ENCODE results near the gene NPVF. TPM values are rescaled to one million over a fixed set of nuclear protein-coding genes. Genes with fewer than 3 reads are reported as not detected.

The NPVF gene
- total RNA-seq, 6 donors from 2014 or later: not detected

- H3K36me3 ChIP-seq: no peaks in the 10 kb centered on the region
- no peak for ATAC-seq (ENCODE audit: low FRiP score in 2 of 2)
- H3K4me1 ChIP-seq: no peaks in the 10 kb centered on the region
- H3K9me3 ChIP-seq: no peaks in the 10 kb centered on the region
- H3K4me3 ChIP-seq: no peak overlapping the region
- no peak for DNase-seq
- H3K27me3 ChIP-seq: no peaks in the 10 kb centered on the region
- H3K27ac ChIP-seq: no peak overlapping the region
- no peak for TF ChIP-seq POLR2A (IDR thresholded peaks at IDR 0.05)
- TF ChIP-seq EP300 (IDR thresholded peaks at IDR 0.05): no peak
- TF ChIP-seq POLR2AphosphoS5 (IDR thresholded peaks at IDR 0.05): no peak
- no peak for TF ChIP-seq CTCF (IDR thresholded peaks at IDR 0.05)
- WGBS, 2 donors: 85 to 88% methylated on average over 5 of the region's 5 CpGs
Measured at GRCh38 chr7:25222666-25223065, 5.6 kb downstream of the NPVF start.

GRCh38 chr7:25221009-25221408 is 7.3 kb downstream of the NPVF start:
- ATAC-seq (ENCODE audit: low FRiP score in 2 of 2) (no peak), DNase-seq (no peak)
- no peaks in the 10 kb centered on the region for H3K4me1 ChIP-seq
- WGBS, 2 donors: 96 to 99% methylated on average over 2 of the region's 2 CpGs
- no peak overlapping the region for H3K27ac ChIP-seq
- H3K27me3 ChIP-seq: no peaks in the 10 kb centered on the region
- H3K4me3 ChIP-seq: no peak overlapping the region
- H3K36me3 ChIP-seq: no peaks in the 10 kb centered on the region
- TF ChIP-seq CTCF (IDR thresholded peaks at IDR 0.05): no peak
- TF ChIP-seq POLR2A (IDR thresholded peaks at IDR 0.05): no peak
- TF ChIP-seq EP300 (IDR thresholded peaks at IDR 0.05): no peak
- TF ChIP-seq POLR2AphosphoS5 (IDR thresholded peaks at IDR 0.05): no peak
- H3K9me3 ChIP-seq: no peaks in the 10 kb centered on the region

GRCh38 chr7:25218191-25218590 is 10.1 kb downstream of the NPVF start:
- ATAC-seq (ENCODE audit: low FRiP score in 2 of 2): no peak
- Histone ChIP-seq H3K4me3 (no peak overlapping the region), H3K27ac (no peak overlapping the region), H3K27me3 (no peaks in the 10 kb centered on the region), H3K36me3 (no peaks in the 10 kb centered on the region), H3K9me3 (no peaks in the 10 kb centered on the region), H3K4me1 (no peaks in the 10 kb centered on the region)
- TF ChIP-seq EP300 (IDR thresholded peaks at IDR 0.05) (no peak), CTCF (IDR thresholded peaks at IDR 0.05) (no peak), POLR2AphosphoS5 (IDR thresholded peaks at IDR 0.05) (no peak), POLR2A (IDR thresholded peaks at IDR 0.05) (no peak)
- 79 to 82% methylated on average over 3 of the region's 3 CpGs for WGBS, 2 donors
- DNase-seq: no peak

GRCh38 chr7:25216837-25217236 is 11.4 kb downstream of the NPVF start:
- Histone ChIP-seq H3K27ac (no peak overlapping the region), H3K4me3 (no peak overlapping the region), H3K27me3 (no peaks in the 10 kb centered on the region), H3K9me3 (no peaks in the 10 kb centered on the region), H3K36me3 (no peaks in the 10 kb centered on the region), H3K4me1 (no peaks in the 10 kb centered on the region)
- DNase-seq: no peak
- TF ChIP-seq POLR2AphosphoS5 (IDR thresholded peaks at IDR 0.05) (no peak), CTCF (IDR thresholded peaks at IDR 0.05) (peak in 5 of 6 experiments; percentile 50 to 80 (median 57))
- peak in 1 of 2 donors; percentile 46 for ATAC-seq (ENCODE audit: low FRiP score in 2 of 2)
- WGBS, 2 donors: 3 to 4% methylated on average over 2 of the region's 2 CpGs

- ATAC-seq (ENCODE audit: low FRiP score in 2 of 2) (no peak), DNase-seq (no peak)
- H3K27ac ChIP-seq: no peak overlapping the region
- TF ChIP-seq POLR2A (IDR thresholded peaks at IDR 0.05): no peak
- TF ChIP-seq CTCF (IDR thresholded peaks at IDR 0.05): no peak
- no peak for TF ChIP-seq EP300 (IDR thresholded peaks at IDR 0.05)
- no peak for TF ChIP-seq POLR2AphosphoS5 (IDR thresholded peaks at IDR 0.05)
- H3K36me3 ChIP-seq: no peaks in the 10 kb centered on the region
- no peaks in the 10 kb centered on the region for H3K27me3 ChIP-seq
- H3K4me1 ChIP-seq: no peaks in the 10 kb centered on the region
- no peaks in the 10 kb centered on the region for H3K9me3 ChIP-seq
- no peak overlapping the region for H3K4me3 ChIP-seq
- WGBS, 2 donors: 70 to 71% methylated on average over 8 of the region's 8 CpGs
Measured at GRCh38 chr7:25215694-25216335, 12.5 kb downstream of the NPVF start.
